Hepatocyte (in vitro differentiated cells): ENCODE data around the gene LATS2. TPM values are rescaled to one million over a fixed set of nuclear protein-coding genes. Genes with fewer than 3 reads are reported as not detected.

ENCODE experiments used
- DNase-seq: peaks from one replicate; pipeline ENCODE4 v3.0.0-alpha.2; 2016; ENCODE audit warnings: low spot score
- H2AFZ ChIP-seq: fragments of 200-600 bp; sonication (generic); 2 replicates; pipeline ENCODE4 v1.6.0; 2016; ENCODE audit warnings: antibody characterized with exemption, mild to moderate bottlenecking
- H3K27ac ChIP-seq: fragments of 200-600 bp; sonication (generic); 2 replicates; pipeline ENCODE4 v1.5.1; 2016; ENCODE audit warnings: mild to moderate bottlenecking
- H3K27me3 ChIP-seq: fragments of 200-600 bp; sonication (generic); 2 replicates; pipeline ENCODE4 v1.6.1; 2016
- H3K36me3 ChIP-seq: fragments of 200-600 bp; sonication (generic); replicated peaks from 2 replicates; pipeline ENCODE4 v1.5.1; 2016; ENCODE audit warnings: low read depth; ENCODE audit not compliant: insufficient read depth
- H3K4me1 ChIP-seq: fragments of 200-600 bp; sonication (generic); 2 replicates; pipeline ENCODE4 v1.5.1; 2016; ENCODE audit warnings: mild to moderate bottlenecking, moderate library complexity; ENCODE audit not compliant: insufficient read depth
- H3K4me2 ChIP-seq: fragments of 200-600 bp; sonication (generic); 2 replicates; pipeline ENCODE4 v1.6.0; 2016
- H3K4me3 ChIP-seq: fragments of 200-600 bp; sonication (generic); 2 replicates; pipeline ENCODE4 v1.5.1; 2016; ENCODE audit warnings: mild to moderate bottlenecking
- H3K79me2 ChIP-seq: fragments of 200-600 bp; sonication (generic); 2 replicates; pipeline ENCODE4 v1.6.0; 2017; ENCODE audit warnings: mild to moderate bottlenecking
- H3K9me2 ChIP-seq: fragments of 200-600 bp; sonication (generic); replicated peaks from 2 replicates; pipeline ENCODE4 v1.6.0; 2017; ENCODE audit warnings: mild to moderate bottlenecking; ENCODE audit not compliant: insufficient read depth
- H3K9me3 ChIP-seq: fragments of 200-600 bp; sonication (generic); 2 replicates; pipeline ENCODE4 v1.5.1; 2016; ENCODE audit warnings: low read depth, mild to moderate bottlenecking
- H4K20me1 ChIP-seq: fragments of 200-600 bp; sonication (generic); 2 replicates; pipeline ENCODE4 v1.6.0; 2016; ENCODE audit warnings: mild to moderate bottlenecking; ENCODE audit not compliant: insufficient read depth, poor library complexity, severe bottlenecking
- EZH2 ChIP-seq: fragments of 200-600 bp; sonication (generic); IDR thresholded peaks from 2 replicates; pipeline ENCODE4 v1.6.1; 2016; ENCODE audit warnings: antibody characterized with exemption, mild to moderate bottlenecking, borderline replicate concordance
- EZH2phosphoT487 ChIP-seq: fragments of 200-600 bp; sonication (generic); IDR thresholded peaks from one replicate; pipeline ENCODE4 v1.6.1; 2018; ENCODE audit warnings: antibody characterized with exemption, mild to moderate bottlenecking, low read depth, moderate library complexity; ENCODE audit not compliant: unreplicated experiment, severe bottlenecking
- WGBS: methylation state at CpG from one replicate; pipeline ENCODE4 v1.1.6; 2016; ENCODE audit warnings: low lambda C conversion rate; ENCODE audit errors: missing lambda C conversion rate; 5-methylcytosine and 5-hydroxymethylcytosine counted together
- polyA plus RNA-seq: library from polyadenylated mRNA; unstranded; fragments of >200 nt; fragmentation: Nextera tagmentation; extraction: Ambion mirVana; gene quantifications from 2 replicates; pipeline ENCODE4 v1.2.1, GENCODE V29; 2016
- total RNA-seq: library from RNA; depleted of rRNA; stranded (reverse); fragments of >200 nt; gene quantifications from 2 replicates; pipeline ENCODE4 v1.2.3, GENCODE V29; 2014
- TF ChIP-seq, protein P1 (sequence below): fragments of 200-600 bp; sonication (generic); IDR thresholded peaks from 2 replicates; pipeline ENCODE4 v1.5.1; 2016; ENCODE audit warnings: antibody characterized with exemption, mild to moderate bottlenecking; ENCODE audit not compliant: poor library complexity

LATS2 gene
- total and polyA plus RNA-seq, 2 experiments from 2014 or later, result 6.2 to 15.5 TPM

DNA sequence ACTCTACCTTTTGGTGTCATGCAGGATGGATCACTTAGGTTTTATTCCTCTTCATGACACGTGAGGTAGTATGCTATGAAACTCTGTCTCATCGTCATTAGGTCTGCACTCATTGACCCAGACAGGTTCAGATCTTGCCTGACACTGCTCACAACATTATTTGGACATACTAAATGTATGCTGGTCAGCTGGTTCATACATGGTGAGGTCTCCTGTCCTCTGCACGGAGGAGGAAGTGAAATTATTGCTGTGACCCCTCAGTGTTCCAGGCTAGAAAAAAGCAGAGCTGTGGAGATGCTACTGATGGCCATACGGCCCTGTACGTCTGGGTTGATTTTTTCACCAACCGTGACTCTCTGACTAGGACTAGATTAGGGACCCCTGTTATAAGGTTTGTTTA is 35.8 kb downstream of the LATS2 start:
- H3K4me1 ChIP-seq, result peaks cover 23% of the 10 kb centered on the region
- TF ChIP-seq, protein P1, sequence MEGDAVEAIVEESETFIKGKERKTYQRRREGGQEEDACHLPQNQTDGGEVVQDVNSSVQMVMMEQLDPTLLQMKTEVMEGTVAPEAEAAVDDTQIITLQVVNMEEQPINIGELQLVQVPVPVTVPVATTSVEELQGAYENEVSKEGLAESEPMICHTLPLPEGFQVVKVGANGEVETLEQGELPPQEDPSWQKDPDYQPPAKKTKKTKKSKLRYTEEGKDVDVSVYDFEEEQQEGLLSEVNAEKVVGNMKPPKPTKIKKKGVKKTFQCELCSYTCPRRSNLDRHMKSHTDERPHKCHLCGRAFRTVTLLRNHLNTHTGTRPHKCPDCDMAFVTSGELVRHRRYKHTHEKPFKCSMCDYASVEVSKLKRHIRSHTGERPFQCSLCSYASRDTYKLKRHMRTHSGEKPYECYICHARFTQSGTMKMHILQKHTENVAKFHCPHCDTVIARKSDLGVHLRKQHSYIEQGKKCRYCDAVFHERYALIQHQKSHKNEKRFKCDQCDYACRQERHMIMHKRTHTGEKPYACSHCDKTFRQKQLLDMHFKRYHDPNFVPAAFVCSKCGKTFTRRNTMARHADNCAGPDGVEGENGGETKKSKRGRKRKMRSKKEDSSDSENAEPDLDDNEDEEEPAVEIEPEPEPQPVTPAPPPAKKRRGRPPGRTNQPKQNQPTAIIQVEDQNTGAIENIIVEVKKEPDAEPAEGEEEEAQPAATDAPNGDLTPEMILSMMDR, result no peak
- TF ChIP-seq EZH2, result no peak
- no peak for TF ChIP-seq EZH2phosphoT487
- no peak overlapping the region for H3K4me2 ChIP-seq
- H3K4me3 ChIP-seq, result no peak overlapping the region
- no peak overlapping the region for H2AFZ ChIP-seq
- no peaks in the 10 kb centered on the region for H3K27me3 ChIP-seq
- H3K9me2 ChIP-seq, result no peaks in the 10 kb centered on the region
- H3K36me3 ChIP-seq, result no peaks in the 10 kb centered on the region
- peaks cover 24% of the 10 kb centered on the region for H4K20me1 ChIP-seq
- 93% methylated on average over 6 of the region's 6 CpGs for WGBS
- DNase-seq, result no peak
- H3K79me2 ChIP-seq, result peaks cover 84% of the 10 kb centered on the region
- no peak overlapping the region for H3K27ac ChIP-seq
- H3K9me3 ChIP-seq, result no peaks in the 10 kb centered on the region

DNA sequence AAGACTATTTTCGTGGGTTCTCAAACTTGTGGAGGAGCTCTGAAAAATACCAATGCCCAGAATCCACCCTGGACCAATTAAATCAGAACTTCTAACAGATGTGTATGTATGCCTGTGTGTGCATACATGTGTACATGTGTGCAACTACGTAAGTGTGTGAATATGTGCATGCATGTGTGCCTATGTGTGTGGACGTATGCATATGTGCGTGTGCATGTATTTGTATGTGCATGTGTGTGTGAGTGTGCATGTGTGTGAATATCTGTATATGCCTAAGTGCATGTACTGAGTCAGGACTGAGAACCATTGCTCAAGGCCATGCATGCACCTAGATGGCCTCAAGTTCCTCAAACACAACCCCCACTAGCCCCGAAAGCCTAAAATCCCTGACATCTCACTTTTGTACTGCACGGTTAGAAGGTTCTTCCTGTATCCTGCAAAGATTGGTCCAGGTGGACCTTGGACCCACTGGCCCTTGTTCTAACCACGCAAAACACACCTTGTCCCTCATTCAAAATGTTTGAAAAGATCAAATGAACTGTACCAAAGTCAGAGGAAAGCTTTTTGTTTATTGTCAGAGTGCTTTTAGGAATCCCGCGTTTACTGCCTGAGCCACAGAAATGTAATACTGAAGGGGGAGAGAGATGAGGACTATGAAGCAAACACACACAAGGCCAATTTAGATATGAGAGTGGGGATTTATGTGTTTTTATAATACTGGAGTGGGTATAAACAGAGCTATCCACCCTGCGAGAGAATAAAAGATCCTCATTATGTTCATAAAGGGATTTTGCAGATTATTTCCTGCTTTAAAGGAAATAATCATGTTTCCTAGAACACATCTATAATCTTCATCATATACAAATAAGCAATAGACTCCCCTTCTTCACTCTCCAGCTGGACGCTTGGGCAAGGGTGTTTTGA is 39.1 kb downstream of the LATS2 start:
- Histone ChIP-seq H3K27me3 (no peaks in the 10 kb centered on the region), H4K20me1 (peaks cover 24% of the 10 kb centered on the region), H3K4me1 (peaks cover 23% of the 10 kb centered on the region), H3K79me2 (peaks cover 85% of the 10 kb centered on the region), H3K36me3 (no peaks in the 10 kb centered on the region), H3K4me2 (peak overlapping the region; percentile 19), H3K27ac (peak overlapping the region; percentile 9), H3K4me3 (no peak overlapping the region), H3K9me3 (no peaks in the 10 kb centered on the region), H3K9me2 (no peaks in the 10 kb centered on the region), H2AFZ (no peak overlapping the region)
- WGBS, result 59% methylated on average over 11 of the region's 11 CpGs
- no peak for TF ChIP-seq EZH2phosphoT487
- no peak for DNase-seq

DNA sequence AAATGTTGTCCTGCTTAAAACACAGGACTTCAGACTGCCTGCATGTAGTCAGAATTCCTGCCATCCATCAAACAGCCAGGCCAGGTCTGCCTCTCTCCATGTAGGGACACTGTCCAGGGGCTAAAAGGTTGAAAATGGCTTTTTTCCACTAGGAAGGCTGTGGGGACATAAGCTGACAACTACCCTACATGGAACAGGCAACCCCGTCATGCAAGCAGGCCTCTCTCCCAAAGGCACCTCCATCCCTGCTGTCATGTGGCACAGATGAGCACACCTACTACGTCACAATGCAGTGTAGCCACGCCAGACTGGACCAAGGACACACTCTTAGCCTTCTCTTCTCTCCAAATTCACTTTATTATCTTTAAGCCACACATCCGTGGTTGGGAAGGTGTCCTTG is 40.8 kb downstream of the LATS2 start:
- H3K9me2 ChIP-seq, result no peaks in the 10 kb centered on the region
- WGBS, result 91% methylated on average over 4 of the region's 4 CpGs
- H3K27me3 ChIP-seq, result no peaks in the 10 kb centered on the region
- peaks cover 85% of the 10 kb centered on the region for H3K79me2 ChIP-seq
- H3K4me1 ChIP-seq, result peaks cover 29% of the 10 kb centered on the region
- no peaks in the 10 kb centered on the region for H3K9me3 ChIP-seq
- H2AFZ ChIP-seq, result no peak overlapping the region
- no peak overlapping the region for H3K4me3 ChIP-seq
- DNase-seq, result no peak
- peak overlapping the region; percentile 49 for H3K27ac ChIP-seq
- no peaks in the 10 kb centered on the region for H3K36me3 ChIP-seq
- peaks cover 20% of the 10 kb centered on the region for H4K20me1 ChIP-seq
- TF ChIP-seq, protein P1, result no peak
- TF ChIP-seq EZH2 (no peak), EZH2phosphoT487 (no peak)
- H3K4me2 ChIP-seq, result no peak overlapping the region

DNA sequence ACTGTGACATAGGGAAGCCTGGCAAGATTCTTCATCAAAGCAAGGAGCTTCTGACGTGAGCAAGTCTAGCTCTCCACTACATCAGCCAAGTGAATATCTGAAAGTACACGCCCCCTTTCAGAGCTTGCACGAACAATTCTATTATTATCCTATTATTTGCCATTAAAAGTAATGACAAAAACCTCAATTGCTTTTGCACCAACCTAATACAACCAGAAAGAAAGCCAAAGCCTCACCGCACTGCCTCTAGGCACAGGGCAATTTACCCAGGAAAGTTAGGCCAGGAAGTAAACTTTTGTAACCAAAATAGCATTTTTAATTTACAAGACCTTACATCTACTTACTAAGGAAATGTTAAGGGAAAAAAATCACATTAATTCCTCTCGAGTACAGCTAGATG is 41.2 kb downstream of the LATS2 start:
- TF ChIP-seq, protein P1, result no peak
- no peak for TF ChIP-seq EZH2
- TF ChIP-seq EZH2phosphoT487, result no peak
- Histone ChIP-seq H3K4me1 (peaks cover 33% of the 10 kb centered on the region), H3K36me3 (no peaks in the 10 kb centered on the region), H3K9me3 (no peaks in the 10 kb centered on the region), H2AFZ (no peak overlapping the region), H3K27me3 (no peaks in the 10 kb centered on the region), H4K20me1 (peaks cover 20% of the 10 kb centered on the region), H3K79me2 (peaks cover 85% of the 10 kb centered on the region), H3K9me2 (no peaks in the 10 kb centered on the region), H3K4me2 (no peak overlapping the region), H3K27ac (peak overlapping the region; percentile 64), H3K4me3 (no peak overlapping the region)
- WGBS, result 57% methylated on average over 5 of the region's 5 CpGs
- DNase-seq, result no peak
